HEK293T (cell line): ENCODE measurements around the gene MIR17HG.

Experiments
- ARNT ChIP-seq: fragments of 450-650 bp; IDR thresholded peaks from 2 replicates; pipeline ENCODE4 v1.6.1; 2017; ENCODE audit warnings: mild to moderate bottlenecking
- BHLHE40 ChIP-seq: fragments of 450-650 bp; IDR thresholded peaks from 2 replicates; pipeline ENCODE4 v1.6.1; 2016; ENCODE audit warnings: mild to moderate bottlenecking, moderate library complexity, borderline replicate concordance
- FOXA1 ChIP-seq: fragments of 450-650 bp; IDR thresholded peaks from 2 replicates; pipeline ENCODE4 v1.6.1; 2016; ENCODE audit warnings: mild to moderate bottlenecking
- FOXM1 ChIP-seq: fragments of 450-650 bp; IDR thresholded peaks from 2 replicates; pipeline ENCODE4 v1.6.1; 2017; ENCODE audit warnings: mild to moderate bottlenecking, borderline replicate concordance
- HDGF ChIP-seq: fragments of 450-650 bp; IDR thresholded peaks from 2 replicates; pipeline ENCODE4 v1.6.1; 2017; ENCODE audit warnings: antibody characterized with exemption, borderline replicate concordance
- L3MBTL2 ChIP-seq: fragments of 450-650 bp; conservative IDR thresholded peaks from 2 replicates; pipeline ENCODE4 v1.6.1; 2016; ENCODE audit warnings: mild to moderate bottlenecking
- LEF1 ChIP-seq: fragments of 450-650 bp; IDR thresholded peaks from 2 replicates; pipeline ENCODE4 v1.6.1; 2017; ENCODE audit warnings: mild to moderate bottlenecking, borderline replicate concordance
- NFRKB ChIP-seq: fragments of 450-650 bp; IDR thresholded peaks from 2 replicates; pipeline ENCODE4 v1.6.1; 2016; ENCODE audit warnings: mild to moderate bottlenecking, moderate library complexity
- SUZ12 ChIP-seq: fragments of 450-650 bp; IDR thresholded peaks from 2 replicates; pipeline ENCODE4 v1.6.1; 2016; ENCODE audit warnings: mild to moderate bottlenecking
- ZNF384 ChIP-seq: fragments of 450-650 bp; IDR thresholded peaks from 2 replicates; pipeline ENCODE4 v1.6.1; 2016

DNA sequence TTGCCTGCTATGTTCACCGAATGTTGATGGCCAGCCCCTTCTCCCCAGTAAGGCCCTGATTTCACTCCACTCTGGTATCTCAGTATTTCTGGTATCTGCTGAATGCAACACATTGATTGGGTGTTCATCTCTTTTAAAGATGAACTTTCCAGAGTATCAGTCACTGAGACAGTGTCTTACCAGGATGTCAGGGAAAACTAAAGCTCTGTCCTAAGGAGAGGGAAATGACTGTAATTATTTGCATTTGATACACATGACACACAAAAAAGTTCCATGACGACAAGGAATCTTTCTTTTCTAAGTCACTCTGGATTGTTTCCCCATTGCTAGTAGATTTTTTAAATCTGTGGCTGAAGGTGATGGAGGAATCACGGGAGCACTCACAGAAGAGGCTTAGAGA, 53.2 kb downstream of the MIR17HG start:
- TF ChIP-seq ARNT (no peak), ZNF384 (no peak), NFRKB (no peak), L3MBTL2 (no peak), HDGF (no peak), FOXA1 (no peak), FOXM1 (no peak), SUZ12 (no peak), LEF1 (no peak), BHLHE40 (no peak)
